Skeletal muscle satellite cell (primary cell): Measurements from ENCODE around the gene CANT1.
"Not testable (repeated sequence)": the region's sequence is repeated elsewhere in the genome, so short reads cannot be mapped to it uniquely, and the experiment has no call there.

Experiments used
- H3K27me3 ChIP-seq: 2 replicates; pipeline ENCODE4 v1.7.0; 2013; ENCODE audit warnings: low read length; ENCODE audit not compliant: control insufficient read depth, insufficient read depth
- H3K36me3 ChIP-seq: 2 replicates; pipeline ENCODE4 v1.7.0; 2013; ENCODE audit warnings: mild to moderate bottlenecking, control low read depth, low read length; ENCODE audit not compliant: insufficient read depth
- H3K4me1 ChIP-seq: 2 replicates; pipeline ENCODE4 v1.7.0; 2013; ENCODE audit warnings: low read length; ENCODE audit not compliant: control insufficient read depth, insufficient read depth
- H3K4me2 ChIP-seq: 2 replicates; pipeline ENCODE4 v1.7.0; 2013; ENCODE audit warnings: mild to moderate bottlenecking, low read length
- H3K4me3 ChIP-seq: 2 replicates; pipeline ENCODE4 v1.7.0; 2013; ENCODE audit warnings: low read length
- H3K9ac ChIP-seq: 2 replicates; pipeline ENCODE4 v1.7.0; 2013; ENCODE audit warnings: mild to moderate bottlenecking, low read depth, low read length, moderate library complexity
- H3K9me3 ChIP-seq: replicated peaks from 2 replicates; pipeline ENCODE4 v1.7.0; 2013; ENCODE audit warnings: mild to moderate bottlenecking, control low read depth, low read length

Gene CANT1

GRCh38 chr17:79023180-79023705 lies 13.7 kb upstream of the CANT1 start:
- H3K4me2 ChIP-seq = no peak overlapping the region
- no peak overlapping the region for H3K4me3 ChIP-seq
- H3K9me3 ChIP-seq = no peaks in the 10 kb centered on the region
- H3K9ac ChIP-seq = no peak overlapping the region
- H3K4me1 ChIP-seq = peaks cover 52% of the 10 kb centered on the region
- no peaks in the 10 kb centered on the region for H3K36me3 ChIP-seq
- H3K27me3 ChIP-seq = peaks cover 44% of the 10 kb centered on the region

GRCh38 chr17:79022507-79022991 lies 13.0 kb upstream of the CANT1 start:
- H3K4me2 ChIP-seq = no peak overlapping the region
- no peaks in the 10 kb centered on the region for H3K36me3 ChIP-seq
- H3K27me3 ChIP-seq = peaks cover 42% of the 10 kb centered on the region
- H3K9ac ChIP-seq = no peak overlapping the region
- peaks cover 45% of the 10 kb centered on the region for H3K4me1 ChIP-seq
- H3K4me3 ChIP-seq = no peak overlapping the region
- no peaks in the 10 kb centered on the region for H3K9me3 ChIP-seq

- H3K36me3 ChIP-seq, H3K4me2 ChIP-seq, H3K9me3 ChIP-seq, H3K9ac ChIP-seq, H3K4me3 ChIP-seq: not testable (repeated sequence)
- Histone ChIP-seq H3K4me1 (peaks cover 39% of the 10 kb centered on the region), H3K27me3 (peaks cover 42% of the 10 kb centered on the region)
Observed at GRCh38 chr17:79021929-79022328, 12.4 kb upstream of the CANT1 start.

GRCh38 chr17:79020631-79021301 lies 11.2 kb upstream of the CANT1 start:
- H3K36me3 ChIP-seq = no peaks in the 10 kb centered on the region
- no peak overlapping the region for H3K4me2 ChIP-seq
- H3K4me3 ChIP-seq = no peak overlapping the region
- H3K4me1 ChIP-seq = peaks cover 28% of the 10 kb centered on the region
- H3K27me3 ChIP-seq = peaks cover 42% of the 10 kb centered on the region
- H3K9ac ChIP-seq = no peak overlapping the region
- no peaks in the 10 kb centered on the region for H3K9me3 ChIP-seq

- no peaks in the 10 kb centered on the region for H3K9me3 ChIP-seq
- peaks cover 41% of the 10 kb centered on the region for H3K27me3 ChIP-seq
- H3K4me1 ChIP-seq = peaks cover 20% of the 10 kb centered on the region
- H3K4me3 ChIP-seq = no peak overlapping the region
- no peak overlapping the region for H3K9ac ChIP-seq
- H3K36me3 ChIP-seq = no peaks in the 10 kb centered on the region
- no peak overlapping the region for H3K4me2 ChIP-seq
Observed at GRCh38 chr17:79019632-79020584, 10.3 kb upstream of the CANT1 start.

- no peak overlapping the region for H3K4me2 ChIP-seq
- H3K9me3 ChIP-seq = peaks cover 1% of the 10 kb centered on the region
- H3K36me3 ChIP-seq = no peaks in the 10 kb centered on the region
- H3K9ac ChIP-seq = no peak overlapping the region
- H3K4me3 ChIP-seq = no peak overlapping the region
- peaks cover 13% of the 10 kb centered on the region for H3K4me1 ChIP-seq
- H3K27me3 ChIP-seq = peaks cover 36% of the 10 kb centered on the region
Observed at GRCh38 chr17:79019261-79019631, 9.7 kb upstream of the CANT1 start.

- H3K9me3 ChIP-seq = peaks cover 7% of the 10 kb centered on the region
- no peak overlapping the region for H3K4me3 ChIP-seq
- peaks cover 7% of the 10 kb centered on the region for H3K4me1 ChIP-seq
- H3K4me2 ChIP-seq = no peak overlapping the region
- H3K9ac ChIP-seq = no peak overlapping the region
- peaks cover 29% of the 10 kb centered on the region for H3K27me3 ChIP-seq
- no peaks in the 10 kb centered on the region for H3K36me3 ChIP-seq
Observed at GRCh38 chr17:79018370-79018695, 8.8 kb upstream of the CANT1 start.

- peaks cover 7% of the 10 kb centered on the region for H3K9me3 ChIP-seq
- peaks cover 24% of the 10 kb centered on the region for H3K27me3 ChIP-seq
- H3K9ac ChIP-seq = no peak overlapping the region
- peaks cover 7% of the 10 kb centered on the region for H3K4me1 ChIP-seq
- no peak overlapping the region for H3K4me3 ChIP-seq
- no peaks in the 10 kb centered on the region for H3K36me3 ChIP-seq
- no peak overlapping the region for H3K4me2 ChIP-seq
Observed at GRCh38 chr17:79017546-79018369, 8.2 kb upstream of the CANT1 start.

GRCh38 chr17:79014158-79014758 lies 4.7 kb upstream of the CANT1 start:
- Histone ChIP-seq H3K9me3 (peaks cover 7% of the 10 kb centered on the region), H3K9ac (no peak overlapping the region), H3K4me1 (peaks cover 17% of the 10 kb centered on the region), H3K4me3 (no peak overlapping the region), H3K4me2 (no peak overlapping the region), H3K36me3 (no peaks in the 10 kb centered on the region), H3K27me3 (no peaks in the 10 kb centered on the region)

GRCh38 chr17:79012563-79013134 lies 3.1 kb upstream of the CANT1 start:
- peaks cover 7% of the 10 kb centered on the region for H3K9me3 ChIP-seq
- peaks cover 29% of the 10 kb centered on the region for H3K4me1 ChIP-seq
- H3K4me3 ChIP-seq = no peak overlapping the region
- no peak overlapping the region for H3K4me2 ChIP-seq
- no peak overlapping the region for H3K9ac ChIP-seq
- H3K36me3 ChIP-seq = peaks cover 5% of the 10 kb centered on the region
- H3K27me3 ChIP-seq = no peaks in the 10 kb centered on the region
